Transverse colon (tissue), 4 donors: ENCODE results near the gene NCMAP. TPM values are rescaled to one million over a fixed set of nuclear protein-coding genes. Genes with fewer than 3 reads are reported as not detected.

Experiments used
- DNase-seq: peaks from one replicate; pipeline ENCODE4 v3.0.0-alpha.2; 2019
- H3K27ac ChIP-seq, 4 donors: fragments of 200-600 bp; sonication (generic); 2 replicates each; pipeline ENCODE4 v1.5.1; 2016 to 2018; ENCODE audit warnings: inconsistent platforms in 4 of 4
- H3K27me3 ChIP-seq: fragments of 200-600 bp; sonication (generic); 2 replicates; pipeline ENCODE4 v1.5.1; 2017; ENCODE audit warnings: inconsistent platforms
- H3K36me3 ChIP-seq, 4 donors: fragments of 200-600 bp; sonication (generic); 2 replicates each; pipeline ENCODE4 v1.5.1; 2017 to 2019; ENCODE audit warnings: inconsistent platforms in 4 of 4
- H3K4me1 ChIP-seq, 4 donors: fragments of 200-600 bp; sonication (generic); 2 replicates each; pipeline ENCODE4 v1.5.1; 2017 to 2020; ENCODE audit warnings: inconsistent platforms in 4 of 4
- H3K4me3 ChIP-seq, 4 donors: fragments of 200-600 bp; sonication (generic); 1 replicate in 1 of 4; 2 replicates in 3 of 4; pipeline versions ENCODE4 v1.5.1 to v1.6.1; 2017 to 2019; ENCODE audit warnings: inconsistent platforms in 4 of 4
- H3K9me3 ChIP-seq, 2 donors: fragments of 200-600 bp; sonication (generic); 2 replicates each; pipeline ENCODE4 v1.5.1; 2017 to 2019; ENCODE audit warnings: inconsistent platforms in 2 of 2
- EP300 ChIP-seq: sonication (generic); formaldehyde crosslinking; IDR thresholded peaks from one replicate; pipeline ENCODE4 v1.6.1; 2017; ENCODE audit warnings: antibody characterized with exemption, low read depth
- POLR2A ChIP-seq: fragments of 450-650 bp; IDR thresholded peaks from one replicate; pipeline ENCODE4 v1.6.1; 2016; ENCODE audit warnings: antibody characterized with exemption, mild to moderate bottlenecking, moderate library complexity
- POLR2AphosphoS5 ChIP-seq, 3 donors: sonication (generic); formaldehyde crosslinking; IDR thresholded peaks; one replicate each; pipeline ENCODE4 v1.6.1; 2016; ENCODE audit warnings: antibody characterized with exemption in 3 of 3
- WGBS, 2 donors: methylation state at CpG; one replicate each; pipeline ENCODE4 v1.1.5; 2018; ENCODE audit warnings: low coverage in 1 of 2; 5-methylcytosine and 5-hydroxymethylcytosine counted together
- in situ Hi-C, 4 donors: fragments of 200-750 bp; cut with MboI; loops; one replicate each; pipeline versions ENCODE4 v1.15.0 to v1.15.1; 2017; ENCODE audit warnings: low sequenced_read_pairs in 3 of 4, low pct_ligation_motif_present in 1 of 4, low pct_unique_long_range_greater_than_20kb in 1 of 4
- intact Hi-C: fragments of 100-400 bp; cut with DNase I; formaldehyde crosslinking; loops from one replicate; pipeline ENCODE4 v1.15.1; 2023; ENCODE audit warnings: low total_unique reads
- total RNA-seq, 4 donors: library from RNA; depleted of rRNA; stranded (reverse); fragments of >200 nt; gene quantifications; one replicate each; pipeline ENCODE4 v1.1.0, GENCODE V29; 2016
- TF ChIP-seq, protein P1 (sequence below), 5 experiments: fragments of 200-600 bp in 3 of 5; fragments of 450-650 bp in 2 of 5; sonication (generic) in 3 of 5; IDR thresholded peaks; 1 replicate in 2 of 5; 2 replicates in 3 of 5; pipeline ENCODE4 v1.5.1; 2016 to 2017; ENCODE audit warnings: antibody characterized with exemption in 5 of 5, inconsistent platforms in 3 of 5, mild to moderate bottlenecking in 2 of 5, moderate library complexity in 1 of 5

The NCMAP gene
- total RNA-seq, 4 donors from 2014 or later: 0.37 to 2.2 (median 1.4) TPM; not detected in 1

DNA sequence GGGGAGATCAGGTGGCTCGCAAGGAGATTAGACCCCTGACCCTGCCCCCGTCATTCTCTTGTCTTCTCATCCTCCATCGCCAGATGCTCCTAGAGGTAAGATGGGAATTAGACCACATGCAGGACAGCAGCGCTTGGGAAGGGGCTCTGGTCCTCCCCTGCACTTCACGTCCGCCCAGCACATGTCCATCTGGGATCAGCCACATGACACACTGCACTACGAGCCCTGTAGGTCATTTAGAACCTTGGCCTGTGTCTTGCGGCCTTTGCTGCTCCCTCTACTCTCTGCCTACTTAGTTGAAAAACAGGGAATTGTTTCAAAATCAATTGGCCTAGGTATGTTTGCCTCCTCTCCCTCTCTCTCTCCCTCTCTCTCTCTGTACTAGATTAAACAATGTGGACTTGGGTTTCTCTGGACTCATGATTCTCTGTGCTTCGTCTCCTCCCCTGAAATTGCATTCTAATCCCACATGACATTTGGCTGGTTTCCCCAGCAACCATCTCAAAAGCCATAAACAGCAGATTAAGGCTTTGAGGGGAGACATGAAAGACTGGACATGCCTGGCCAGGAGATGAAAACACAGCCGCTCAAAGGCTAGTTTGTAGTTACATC lies 3.8 kb upstream of the NCMAP start:
- Histone ChIP-seq H3K27ac (no peak overlapping the region), H3K27me3 (peaks cover 19% of the 10 kb centered on the region), H3K4me3 (no peak overlapping the region), H3K4me1 (peaks cover 3 to 39% (median 7%) of the 10 kb centered on the region in 4 donors), H3K9me3 (no peaks in the 10 kb centered on the region), H3K36me3 (no peaks in the 10 kb centered on the region)
- no peak for DNase-seq
- intact Hi-C loops: no loop called here
- WGBS, 2 donors: 50 to 58% methylated on average over 2 to 10 of the region's 10 CpGs
- TF ChIP-seq POLR2AphosphoS5 (IDR thresholded peaks at IDR 0.05) (no peak), POLR2A (no peak), EP300 (no peak)
- TF ChIP-seq, protein P1, sequence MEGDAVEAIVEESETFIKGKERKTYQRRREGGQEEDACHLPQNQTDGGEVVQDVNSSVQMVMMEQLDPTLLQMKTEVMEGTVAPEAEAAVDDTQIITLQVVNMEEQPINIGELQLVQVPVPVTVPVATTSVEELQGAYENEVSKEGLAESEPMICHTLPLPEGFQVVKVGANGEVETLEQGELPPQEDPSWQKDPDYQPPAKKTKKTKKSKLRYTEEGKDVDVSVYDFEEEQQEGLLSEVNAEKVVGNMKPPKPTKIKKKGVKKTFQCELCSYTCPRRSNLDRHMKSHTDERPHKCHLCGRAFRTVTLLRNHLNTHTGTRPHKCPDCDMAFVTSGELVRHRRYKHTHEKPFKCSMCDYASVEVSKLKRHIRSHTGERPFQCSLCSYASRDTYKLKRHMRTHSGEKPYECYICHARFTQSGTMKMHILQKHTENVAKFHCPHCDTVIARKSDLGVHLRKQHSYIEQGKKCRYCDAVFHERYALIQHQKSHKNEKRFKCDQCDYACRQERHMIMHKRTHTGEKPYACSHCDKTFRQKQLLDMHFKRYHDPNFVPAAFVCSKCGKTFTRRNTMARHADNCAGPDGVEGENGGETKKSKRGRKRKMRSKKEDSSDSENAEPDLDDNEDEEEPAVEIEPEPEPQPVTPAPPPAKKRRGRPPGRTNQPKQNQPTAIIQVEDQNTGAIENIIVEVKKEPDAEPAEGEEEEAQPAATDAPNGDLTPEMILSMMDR (IDR thresholded peaks at IDR 0.05): no peak
- in situ Hi-C loops: no loop called here

DNA sequence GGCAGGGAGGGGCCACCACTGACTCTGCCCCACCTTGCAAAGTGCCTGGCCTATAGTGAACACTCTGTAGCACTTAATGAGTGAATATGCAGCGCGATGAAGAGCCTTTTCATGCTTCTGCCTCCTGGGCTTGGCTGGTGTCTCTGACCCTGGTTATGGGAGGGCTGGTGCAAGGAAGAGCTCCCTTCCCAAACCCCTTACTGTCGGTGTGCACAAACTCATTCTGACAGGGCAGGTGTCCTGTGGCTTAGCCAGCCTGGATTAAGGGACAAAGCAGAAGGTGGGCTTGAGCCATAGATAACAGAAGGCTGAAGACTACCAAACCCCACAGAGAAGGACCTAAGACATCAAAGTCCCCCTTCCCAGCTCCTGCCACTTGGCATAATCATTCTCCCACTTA lies 2.0 kb upstream of the NCMAP start:
- DNase-seq: no peak
- Histone ChIP-seq H3K27ac (no peak overlapping the region), H3K27me3 (peaks cover 33% of the 10 kb centered on the region), H3K36me3 (no peaks in the 10 kb centered on the region), H3K4me3 (no peak overlapping the region), H3K9me3 (no peaks in the 10 kb centered on the region), H3K4me1 (peaks cover 0 to 25% (median 6%) of the 10 kb centered on the region in 4 donors)
- intact Hi-C loops (no loop called here), in situ Hi-C loops (no loop called here)
- no peak for TF ChIP-seq EP300
- TF ChIP-seq, protein P1 (IDR thresholded peaks at IDR 0.05): no peak
- 92 to 100% methylated on average over 2 to 3 of the region's 3 CpGs for WGBS, 2 donors

DNA sequence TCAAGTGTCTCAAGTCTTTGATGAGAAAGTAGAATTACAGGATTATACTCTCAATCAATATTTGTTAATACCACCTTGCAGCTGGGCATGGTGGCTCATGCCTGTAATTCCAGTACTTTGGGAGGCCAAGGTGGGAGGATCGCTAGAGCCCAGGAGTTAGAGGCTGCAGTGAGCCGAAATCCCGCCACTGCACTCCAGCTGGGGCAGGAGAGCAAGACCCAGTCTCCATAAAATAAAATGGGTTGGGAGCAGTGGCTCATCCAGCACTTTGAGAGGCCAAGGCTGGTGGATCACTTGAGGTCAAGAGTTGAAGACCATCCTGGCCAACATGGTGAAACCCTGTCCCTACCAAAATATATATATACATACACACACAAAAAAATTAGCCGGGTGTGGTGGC lies 1.2 kb upstream of the NCMAP start:
- TF ChIP-seq EP300 (no peak), POLR2A (no peak), POLR2AphosphoS5 (IDR thresholded peaks at IDR 0.05) (no peak)
- TF ChIP-seq, protein P1 (IDR thresholded peaks at IDR 0.05): no peak
- peaks cover 33% of the 10 kb centered on the region for H3K27me3 ChIP-seq

DNA sequence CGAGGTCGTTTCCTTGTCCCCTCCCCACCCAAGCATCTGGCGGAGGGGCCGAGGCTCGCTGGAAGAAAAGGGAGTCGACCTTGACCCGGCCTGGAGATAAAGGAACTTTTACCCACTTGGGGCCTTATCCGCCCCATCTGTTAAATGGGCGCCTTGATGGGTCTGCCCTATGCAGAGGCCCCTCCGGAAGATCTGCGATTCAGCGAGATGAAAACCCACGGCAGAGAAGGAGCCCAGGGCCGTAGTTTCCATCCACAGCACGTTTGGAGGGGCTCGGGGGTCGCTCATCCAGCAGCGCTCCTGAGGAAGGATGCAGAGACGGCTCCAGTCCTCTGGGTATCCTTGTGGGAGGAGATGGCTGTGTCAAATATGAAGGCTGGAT lies 518 bp downstream of the NCMAP start:
- intact Hi-C loops: no loop called here
- no peak for TF ChIP-seq EP300
- no peak for TF ChIP-seq POLR2A
- TF ChIP-seq, protein P1 (IDR thresholded peaks at IDR 0.05): no peak
- TF ChIP-seq POLR2AphosphoS5 (IDR thresholded peaks at IDR 0.05): no peak
- WGBS, 2 donors: 49% methylated on average over 19 of the region's 19 CpGs; no CpG with 5 or more reads in 1 of the 2 donors
- Histone ChIP-seq H3K4me3 (peak overlapping the region; percentile 32 to 55 (median 38)), H3K27ac (peak overlapping the region in 1 of 4 donors; percentile 38), H3K9me3 (no peaks in the 10 kb centered on the region), H3K4me1 (peaks cover 0 to 24% (median 6%) of the 10 kb centered on the region in 4 donors), H3K36me3 (no peaks in the 10 kb centered on the region), H3K27me3 (peaks cover 33% of the 10 kb centered on the region)
- in situ Hi-C loops: no loop called here
- no peak for DNase-seq

More for the DNA sequence above, 1.2 kb upstream of the NCMAP start:
- intact Hi-C loops: no loop called here
- Histone ChIP-seq H3K4me3 (no peak overlapping the region), H3K27ac (no peak overlapping the region), H3K36me3 (no peaks in the 10 kb centered on the region), H3K4me1 (peaks cover 0 to 25% (median 6%) of the 10 kb centered on the region in 4 donors), H3K9me3 (no peaks in the 10 kb centered on the region)
- in situ Hi-C loops: no loop called here
- DNase-seq: no peak
- 96% methylated on average over 4 of the region's 4 CpGs; no CpG with 5 or more reads in 1 of the 2 donors for WGBS, 2 donors
